HUES48 (cell line): ENCODE measurements around the gene C4orf17.

Source experiments
- H3K27ac ChIP-seq: one replicate; pipeline ENCODE4 v1.7.0; 2013; ENCODE audit warnings: low read depth, low read length, inconsistent platforms
- H3K27me3 ChIP-seq: 2 replicates; pipeline ENCODE4 v1.6.1; 2013; ENCODE audit warnings: mild to moderate bottlenecking, low read length; ENCODE audit not compliant: control insufficient read depth, insufficient read depth
- H3K36me3 ChIP-seq: 2 replicates; pipeline ENCODE4 v1.6.1; 2013; ENCODE audit warnings: low read length; ENCODE audit not compliant: control insufficient read depth, insufficient read depth
- H3K4me1 ChIP-seq: 2 replicates; pipeline ENCODE4 v1.6.1; 2013; ENCODE audit warnings: mild to moderate bottlenecking, low read length; ENCODE audit not compliant: control insufficient read depth, insufficient read depth
- H3K4me3 ChIP-seq: 2 replicates; pipeline ENCODE4 v1.5.1; 2013; ENCODE audit warnings: mild to moderate bottlenecking, low read depth, low read length
- H3K9ac ChIP-seq: 2 replicates; pipeline ENCODE4 v1.6.1; 2013; ENCODE audit warnings: mild to moderate bottlenecking, low read depth, low read length, moderate library complexity
- H3K9me3 ChIP-seq: 2 replicates; pipeline ENCODE4 v1.6.1; 2013; ENCODE audit warnings: low read length; ENCODE audit not compliant: control insufficient read depth, insufficient read depth

C4orf17 gene

DNA sequence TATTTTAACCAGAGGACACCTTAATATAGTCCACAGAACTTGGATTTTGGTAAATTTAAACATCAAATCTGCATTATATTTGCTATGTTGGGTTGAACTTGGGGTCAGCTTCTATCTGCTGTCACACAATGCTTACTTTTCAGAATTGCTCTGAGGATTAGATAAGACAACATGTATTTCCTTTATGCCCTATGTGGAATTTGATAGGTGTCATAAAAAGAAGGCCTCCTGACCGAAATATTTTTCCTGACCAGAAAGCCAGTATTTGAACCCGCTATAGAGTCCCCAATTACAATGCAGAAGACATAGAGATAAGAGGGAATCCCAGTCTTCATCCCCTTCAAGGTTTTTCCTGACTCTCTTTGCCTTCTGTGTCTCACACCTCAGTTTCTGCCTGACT lies 67.9 kb downstream of the C4orf17 start:
- no peak overlapping the region for H3K27ac ChIP-seq
- no peaks in the 10 kb centered on the region for H3K9me3 ChIP-seq
- H3K27me3 ChIP-seq, result no peaks in the 10 kb centered on the region

DNA sequence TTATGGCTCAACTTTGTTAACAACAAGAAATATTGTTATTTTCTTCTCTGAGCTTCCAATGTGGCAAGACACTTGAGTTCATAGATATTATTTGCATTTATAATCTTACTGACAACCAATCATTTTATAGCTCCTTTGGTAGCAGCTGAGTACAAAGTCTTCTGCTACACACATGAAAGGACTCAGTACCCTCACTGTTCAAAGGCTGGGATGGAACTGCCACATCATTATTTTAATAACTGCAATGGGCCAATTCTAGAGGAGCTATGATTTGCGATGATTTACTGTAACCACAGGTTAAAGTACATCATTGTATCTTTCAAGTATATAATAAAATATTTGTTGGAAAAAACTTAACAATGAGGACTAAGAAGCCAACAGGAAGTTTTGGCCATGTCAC lies 74.7 kb downstream of the C4orf17 start:
- Histone ChIP-seq H3K4me1 (no peaks in the 10 kb centered on the region), H3K36me3 (no peaks in the 10 kb centered on the region), H3K9ac (no peak overlapping the region), H3K27me3 (no peaks in the 10 kb centered on the region), H3K27ac (no peak overlapping the region), H3K9me3 (no peaks in the 10 kb centered on the region), H3K4me3 (no peak overlapping the region)

More for the DNA sequence above, 67.9 kb downstream of the C4orf17 start:
- Histone ChIP-seq H3K36me3 (no peaks in the 10 kb centered on the region), H3K4me3 (no peak overlapping the region), H3K4me1 (peaks cover 11% of the 10 kb centered on the region), H3K9ac (no peak overlapping the region)

- no peaks in the 10 kb centered on the region for H3K9me3 ChIP-seq
These were observed 75.5 kb downstream of the C4orf17 start for GRCh38 chr4:99586322-99586721.

GRCh38 chr4:99586797-99587196 lies 76.0 kb downstream of the C4orf17 start:
- Histone ChIP-seq H3K9ac (no peak overlapping the region), H3K4me3 (no peak overlapping the region), H3K27ac (no peak overlapping the region), H3K27me3 (no peaks in the 10 kb centered on the region), H3K36me3 (no peaks in the 10 kb centered on the region), H3K4me1 (no peaks in the 10 kb centered on the region), H3K9me3 (no peaks in the 10 kb centered on the region)

More at GRCh38 chr4:99586322-99586721, 75.5 kb downstream of the C4orf17 start:
- no peaks in the 10 kb centered on the region for H3K36me3 ChIP-seq
- H3K27me3 ChIP-seq, result no peaks in the 10 kb centered on the region
- H3K4me1 ChIP-seq, result no peaks in the 10 kb centered on the region
- no peak overlapping the region for H3K9ac ChIP-seq
- H3K27ac ChIP-seq, result no peak overlapping the region
- no peak overlapping the region for H3K4me3 ChIP-seq

GRCh38 chr4:99587309-99587708 lies 76.5 kb downstream of the C4orf17 start:
- H3K4me1 ChIP-seq, result no peaks in the 10 kb centered on the region
- no peak overlapping the region for H3K27ac ChIP-seq
- no peaks in the 10 kb centered on the region for H3K27me3 ChIP-seq
- H3K9me3 ChIP-seq, result no peaks in the 10 kb centered on the region
- no peak overlapping the region for H3K9ac ChIP-seq
- no peaks in the 10 kb centered on the region for H3K36me3 ChIP-seq
- H3K4me3 ChIP-seq, result no peak overlapping the region

- no peak overlapping the region for H3K27ac ChIP-seq
- H3K4me3 ChIP-seq, result no peak overlapping the region
- H3K36me3 ChIP-seq, result no peaks in the 10 kb centered on the region
- no peaks in the 10 kb centered on the region for H3K9me3 ChIP-seq
- no peaks in the 10 kb centered on the region for H3K27me3 ChIP-seq
- H3K9ac ChIP-seq, result no peak overlapping the region
- H3K4me1 ChIP-seq, result no peaks in the 10 kb centered on the region
These were observed 77.0 kb downstream of the C4orf17 start for GRCh38 chr4:99587803-99588202.

DNA sequence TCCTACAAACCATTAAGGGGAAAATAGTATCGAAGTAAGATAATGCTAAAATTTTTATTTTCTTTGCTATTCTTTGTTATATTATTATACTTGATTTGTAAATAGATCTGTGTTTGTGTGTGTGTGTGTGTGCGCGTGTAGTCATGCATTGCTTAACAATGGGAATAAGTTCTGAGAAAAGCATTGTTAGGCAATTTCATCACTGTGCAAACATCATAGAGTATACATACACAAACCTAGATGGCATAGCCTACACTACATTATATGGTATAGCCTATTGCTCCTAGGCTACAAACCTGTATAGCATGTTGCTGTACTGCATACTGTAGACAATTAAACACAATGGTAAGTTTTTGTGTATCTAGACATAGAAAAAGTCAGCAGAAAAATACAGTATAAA lies 80.9 kb downstream of the C4orf17 start:
- H3K27me3 ChIP-seq, result no peaks in the 10 kb centered on the region
- H3K4me1 ChIP-seq, result no peaks in the 10 kb centered on the region
- no peaks in the 10 kb centered on the region for H3K9me3 ChIP-seq
- H3K36me3 ChIP-seq, result no peaks in the 10 kb centered on the region
- no peak overlapping the region for H3K4me3 ChIP-seq
- H3K27ac ChIP-seq, result no peak overlapping the region
- no peak overlapping the region for H3K9ac ChIP-seq
